Prostate gland (tissue), 2 donors: ENCODE measurements around the gene NUFIP2. TPM values are rescaled to one million over a fixed set of nuclear protein-coding genes. Genes with fewer than 3 reads are reported as not detected.
"Not testable (repeated sequence)": the region's sequence is repeated elsewhere in the genome, so short reads cannot be mapped to it uniquely, and the experiment has no call there.

ENCODE experiments used
- DNase-seq: peaks from one replicate; pipeline ENCODE4 v3.0.0-alpha.2; 2019; ENCODE audit warnings: low spot score
- H3K27ac ChIP-seq, 2 donors: fragments of 200-600 bp; sonication (generic); 2 replicates each; pipeline ENCODE4 v1.5.1; 2017 to 2019
- H3K27me3 ChIP-seq: fragments of 200-600 bp; sonication (generic); replicated peaks from 2 replicates; pipeline ENCODE4 v1.5.1; 2019; ENCODE audit not compliant: insufficient read depth
- H3K36me3 ChIP-seq, 2 donors: fragments of 200-600 bp; sonication (generic); 1 replicate in 1 of 2; 2 replicates in 1 of 2; pipeline versions ENCODE4 v1.5.1 to v1.8.1; 2017 to 2019
- H3K4me1 ChIP-seq: fragments of 200-600 bp; sonication (generic); replicated peaks from 2 replicates; pipeline ENCODE4 v1.5.1; 2019
- H3K4me3 ChIP-seq, 2 donors: fragments of 200-600 bp; sonication (generic); 2 replicates each; pipeline ENCODE4 v1.5.1; 2017 to 2019
- H3K9me3 ChIP-seq: fragments of 200-600 bp; sonication (generic); 2 replicates; pipeline ENCODE4 v1.5.1; 2017
- POLR2A ChIP-seq: fragments of 450-650 bp; IDR thresholded peaks from one replicate; pipeline ENCODE4 v1.6.1; 2016; ENCODE audit warnings: antibody characterized with exemption, mild to moderate bottlenecking
- POLR2AphosphoS5 ChIP-seq: sonication (generic); formaldehyde crosslinking; IDR thresholded peaks from one replicate; pipeline ENCODE4 v1.6.1; 2017; ENCODE audit warnings: antibody characterized with exemption
- WGBS: methylation state at CpG from one replicate; pipeline ENCODE4 v1.1.5; 2018; 5-methylcytosine and 5-hydroxymethylcytosine counted together
- intact Hi-C: fragments of 100-400 bp; cut with DNase I; formaldehyde crosslinking; loops from one replicate; pipeline ENCODE4 v1.14.2; 2022
- total RNA-seq, 2 donors: library from RNA; depleted of rRNA; stranded (reverse); fragments of >200 nt; gene quantifications; one replicate each; pipeline ENCODE4 v1.1.0, GENCODE V29; 2016
- TF ChIP-seq, protein P1 (sequence below), 4 experiments: fragments of 200-600 bp in 2 of 4; fragments of 450-650 bp in 2 of 4; sonication (generic) in 2 of 4; IDR thresholded peaks; 1 replicate in 3 of 4; 2 replicates in 1 of 4; pipeline ENCODE4 v1.5.1; 2016 to 2019; ENCODE audit warnings: antibody characterized with exemption in 4 of 4, mild to moderate bottlenecking in 2 of 4, moderate library complexity in 2 of 4

NUFIP2 gene, protein sequence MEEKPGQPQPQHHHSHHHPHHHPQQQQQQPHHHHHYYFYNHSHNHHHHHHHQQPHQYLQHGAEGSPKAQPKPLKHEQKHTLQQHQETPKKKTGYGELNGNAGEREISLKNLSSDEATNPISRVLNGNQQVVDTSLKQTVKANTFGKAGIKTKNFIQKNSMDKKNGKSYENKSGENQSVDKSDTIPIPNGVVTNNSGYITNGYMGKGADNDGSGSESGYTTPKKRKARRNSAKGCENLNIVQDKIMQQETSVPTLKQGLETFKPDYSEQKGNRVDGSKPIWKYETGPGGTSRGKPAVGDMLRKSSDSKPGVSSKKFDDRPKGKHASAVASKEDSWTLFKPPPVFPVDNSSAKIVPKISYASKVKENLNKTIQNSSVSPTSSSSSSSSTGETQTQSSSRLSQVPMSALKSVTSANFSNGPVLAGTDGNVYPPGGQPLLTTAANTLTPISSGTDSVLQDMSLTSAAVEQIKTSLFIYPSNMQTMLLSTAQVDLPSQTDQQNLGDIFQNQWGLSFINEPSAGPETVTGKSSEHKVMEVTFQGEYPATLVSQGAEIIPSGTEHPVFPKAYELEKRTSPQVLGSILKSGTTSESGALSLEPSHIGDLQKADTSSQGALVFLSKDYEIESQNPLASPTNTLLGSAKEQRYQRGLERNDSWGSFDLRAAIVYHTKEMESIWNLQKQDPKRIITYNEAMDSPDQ
- 10 to 100 TPM; 21.1 to 30.6 TPM for total RNA-seq

DNA sequence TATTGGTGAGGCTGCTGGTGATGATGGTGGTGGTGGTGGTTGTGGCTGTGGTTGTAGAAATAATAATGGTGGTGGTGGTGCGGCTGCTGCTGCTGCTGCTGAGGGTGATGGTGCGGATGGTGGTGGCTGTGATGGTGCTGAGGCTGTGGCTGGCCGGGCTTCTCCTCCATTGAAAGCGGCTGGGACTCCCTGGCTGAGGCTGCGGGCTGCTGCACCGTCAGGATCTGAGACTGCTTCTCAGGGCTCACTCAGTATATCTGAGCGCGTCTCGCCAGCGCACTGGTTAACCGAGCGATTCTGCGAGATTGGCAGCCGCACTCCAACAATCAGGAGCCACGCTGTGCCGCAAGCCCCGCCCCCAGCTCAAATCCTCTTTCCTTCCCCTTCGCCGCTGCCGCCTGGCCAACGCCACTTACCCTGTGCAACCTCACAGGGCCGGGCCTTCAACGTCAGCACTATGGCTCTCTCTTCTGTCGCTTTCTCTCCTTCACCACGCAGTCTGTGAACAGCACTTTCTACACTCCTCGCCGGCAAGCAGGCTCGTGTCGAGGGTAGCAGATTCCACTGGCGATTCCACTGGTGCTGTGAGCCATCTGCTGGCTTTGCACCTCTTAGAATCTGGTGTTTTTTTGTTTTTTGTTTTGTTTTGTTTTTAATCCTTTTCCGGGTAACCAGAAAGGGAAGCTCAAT lies at the start of gene NUFIP2:
Gene NUFIP2, minus strand, starts transcription at position 259 of the 690 bp plus-strand sequence. Its CDS starts 89 bp downstream, at position 170.
- TF ChIP-seq POLR2AphosphoS5 (peak; percentile 100), POLR2A (peak; percentile 100)
- TF ChIP-seq, protein P1, sequence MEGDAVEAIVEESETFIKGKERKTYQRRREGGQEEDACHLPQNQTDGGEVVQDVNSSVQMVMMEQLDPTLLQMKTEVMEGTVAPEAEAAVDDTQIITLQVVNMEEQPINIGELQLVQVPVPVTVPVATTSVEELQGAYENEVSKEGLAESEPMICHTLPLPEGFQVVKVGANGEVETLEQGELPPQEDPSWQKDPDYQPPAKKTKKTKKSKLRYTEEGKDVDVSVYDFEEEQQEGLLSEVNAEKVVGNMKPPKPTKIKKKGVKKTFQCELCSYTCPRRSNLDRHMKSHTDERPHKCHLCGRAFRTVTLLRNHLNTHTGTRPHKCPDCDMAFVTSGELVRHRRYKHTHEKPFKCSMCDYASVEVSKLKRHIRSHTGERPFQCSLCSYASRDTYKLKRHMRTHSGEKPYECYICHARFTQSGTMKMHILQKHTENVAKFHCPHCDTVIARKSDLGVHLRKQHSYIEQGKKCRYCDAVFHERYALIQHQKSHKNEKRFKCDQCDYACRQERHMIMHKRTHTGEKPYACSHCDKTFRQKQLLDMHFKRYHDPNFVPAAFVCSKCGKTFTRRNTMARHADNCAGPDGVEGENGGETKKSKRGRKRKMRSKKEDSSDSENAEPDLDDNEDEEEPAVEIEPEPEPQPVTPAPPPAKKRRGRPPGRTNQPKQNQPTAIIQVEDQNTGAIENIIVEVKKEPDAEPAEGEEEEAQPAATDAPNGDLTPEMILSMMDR (IDR thresholded peaks at IDR 0.05) = peak in 3 of 4 experiments; percentile 6 to 30 (median 13)
- peak; percentile 100 for DNase-seq
- Histone ChIP-seq H3K27ac (peak within 1 kb of the TSS; percentile 92 to 99), H3K9me3 (no peaks in the 10 kb centered on the region), H3K36me3 (no peaks in the 10 kb centered on the region), H3K27me3 (no peaks in the 10 kb centered on the region), H3K4me1 (peaks cover 6% of the 10 kb centered on the region), H3K4me3 (peak within 1 kb of the TSS; percentile 72 to 92)
- WGBS = 0% methylated on average over 31 of the region's 31 CpGs
- intact Hi-C loops = loop anchor here (2.0 to 5.0 kb wide), 2 partner anchors 42 to 145 kb away; no protein-coding TSS in a partner anchor

DNA sequence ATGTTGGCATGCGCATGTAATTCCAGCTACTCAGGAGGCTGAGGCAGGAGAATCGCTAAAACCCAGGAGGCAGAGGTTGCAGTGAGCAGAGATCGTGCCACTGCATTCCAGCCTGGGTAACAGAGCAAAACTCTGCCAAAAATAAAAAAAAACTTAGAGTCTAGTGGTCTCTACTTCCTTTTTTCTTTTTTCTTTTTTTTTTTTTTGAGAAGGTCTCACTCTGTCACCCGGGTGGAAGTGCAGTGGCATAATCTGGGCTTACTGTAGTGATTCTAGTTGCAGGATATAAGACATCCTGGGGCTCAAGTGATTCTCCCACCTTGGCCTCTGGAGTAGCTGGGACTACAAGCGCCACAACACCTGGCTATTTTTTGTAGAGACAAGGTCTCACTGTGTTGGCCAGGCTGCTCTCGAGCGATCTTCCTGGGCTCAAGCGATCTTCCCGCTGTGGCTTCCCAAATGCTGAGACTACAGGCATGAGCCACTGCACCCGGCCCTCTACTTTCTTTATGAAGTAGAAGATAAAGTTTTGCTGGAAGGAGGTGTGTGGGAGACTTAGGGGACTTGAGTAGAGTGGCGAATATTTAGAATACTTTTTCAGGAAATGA lies 48.3 kb upstream of the NUFIP2 start:
- Histone ChIP-seq H3K4me3 (no peak overlapping the region), H3K27me3 (no peaks in the 10 kb centered on the region), H3K4me1 (no peaks in the 10 kb centered on the region), H3K27ac (no peak overlapping the region), H3K36me3 (no peaks in the 10 kb centered on the region), H3K9me3 (no peaks in the 10 kb centered on the region)
- 87% methylated on average over 11 of the region's 11 CpGs for WGBS
- intact Hi-C loops = no loop called here
- DNase-seq = no peak
- no peak for TF ChIP-seq POLR2A
- TF ChIP-seq, protein P1 (IDR thresholded peaks at IDR 0.05) = no peak
- no peak for TF ChIP-seq POLR2AphosphoS5

DNA sequence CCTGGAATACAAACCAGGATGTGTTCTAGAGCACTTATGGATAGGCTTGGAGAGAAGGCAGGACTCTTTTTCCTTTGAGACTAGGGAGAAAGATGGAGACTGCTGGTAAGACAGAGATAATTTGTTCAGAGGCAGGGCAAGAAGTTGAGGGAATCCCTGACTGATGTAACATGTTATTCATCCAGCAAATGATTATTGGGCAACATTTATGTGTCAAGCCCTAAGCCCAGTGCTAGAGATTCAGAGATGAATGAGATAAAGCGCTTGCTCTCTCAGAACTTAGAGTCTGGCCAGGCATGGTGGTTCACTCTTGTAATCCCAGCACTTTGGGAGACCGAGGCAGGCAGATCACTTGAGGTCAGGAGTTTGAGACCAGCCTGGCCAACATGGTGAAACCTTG lies 47.8 kb upstream of the NUFIP2 start:
- Histone ChIP-seq H3K27ac (no peak overlapping the region), H3K9me3 (no peaks in the 10 kb centered on the region), H3K36me3 (no peaks in the 10 kb centered on the region), H3K4me1 (no peaks in the 10 kb centered on the region), H3K4me3 (no peak overlapping the region), H3K27me3 (no peaks in the 10 kb centered on the region)
- WGBS = 90% methylated on average over 2 of the region's 2 CpGs
- no peak for DNase-seq
- TF ChIP-seq POLR2A (no peak), POLR2AphosphoS5 (no peak)
- TF ChIP-seq, protein P1 (IDR thresholded peaks at IDR 0.05) = no peak
- intact Hi-C loops = no loop called here

DNA sequence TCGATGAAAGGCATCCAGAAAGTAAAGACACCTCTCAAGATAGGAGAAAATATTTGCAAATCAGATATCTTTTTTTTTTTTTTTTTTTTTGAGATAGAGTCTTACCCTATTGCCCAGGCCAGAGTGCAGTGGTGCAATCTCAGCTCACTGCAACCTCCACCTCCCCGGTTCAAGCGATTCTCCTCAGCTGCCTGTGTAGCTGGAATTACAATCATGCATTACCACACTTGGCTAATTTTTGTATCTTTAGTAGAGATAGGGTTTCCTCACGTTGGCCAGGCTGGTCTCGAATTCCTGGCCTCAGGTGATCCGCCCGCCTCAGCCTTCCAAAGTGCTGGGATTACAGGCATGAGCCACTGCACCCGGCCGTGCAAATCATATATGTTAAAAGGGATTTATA lies 45.1 kb upstream of the NUFIP2 start:
- H3K4me1 ChIP-seq, DNase-seq, H3K9me3 ChIP-seq, intact Hi-C loops, H3K27me3 ChIP-seq, H3K36me3 ChIP-seq, H3K27ac ChIP-seq, H3K4me3 ChIP-seq: not testable (repeated sequence)
- WGBS = 81% methylated on average over 9 of the region's 9 CpGs

DNA sequence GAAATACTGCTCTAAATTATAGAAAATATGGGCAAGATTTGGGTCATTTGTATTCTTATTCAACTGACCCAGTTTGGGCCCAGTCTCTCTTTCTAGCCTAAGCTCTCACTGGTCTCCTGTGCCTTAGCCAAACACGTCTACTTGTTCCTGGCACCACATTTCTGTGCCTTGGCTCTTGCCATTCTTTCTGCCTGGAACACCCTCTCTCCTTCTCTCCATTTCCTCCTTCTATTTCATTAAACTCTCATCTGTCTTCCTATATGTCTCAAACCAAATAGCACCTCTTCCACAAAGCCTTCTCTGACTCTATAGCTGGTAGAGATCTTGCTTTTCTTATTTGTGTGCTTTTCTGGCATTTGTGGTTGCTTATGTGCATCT lies 37.7 kb upstream of the NUFIP2 start:
- intact Hi-C loops = no loop called here
- no peak overlapping the region for H3K4me3 ChIP-seq
- no peaks in the 10 kb centered on the region for H3K9me3 ChIP-seq
- no peaks in the 10 kb centered on the region for H3K36me3 ChIP-seq
- DNase-seq = no peak
- H3K4me1 ChIP-seq = no peaks in the 10 kb centered on the region
- H3K27ac ChIP-seq = no peak overlapping the region
- 46% methylated on average over 1 of the region's 1 CpG for WGBS
- no peaks in the 10 kb centered on the region for H3K27me3 ChIP-seq
- TF ChIP-seq POLR2AphosphoS5 = no peak
- TF ChIP-seq POLR2A = no peak
- TF ChIP-seq, protein P1 (IDR thresholded peaks at IDR 0.05) = no peak
